Tibial nerve (tissue), 4 donors: ENCODE results near the gene MAP3K12. TPM values are rescaled to one million over a fixed set of nuclear protein-coding genes. Genes with fewer than 3 reads are reported as not detected.

Experiments used
- DNase-seq, 2 donors: peaks; one replicate each; pipeline ENCODE4 v3.0.0-alpha.2; 2019; ENCODE audit warnings: low spot score in 2 of 2
- H3K27ac ChIP-seq, 4 donors: fragments of 200-600 bp; sonication (generic) in 3 of 4; one replicate each; pipeline ENCODE4 v1.5.1; 2017 to 2019; ENCODE audit warnings: mild to moderate bottlenecking in 1 of 4
- H3K27me3 ChIP-seq, 2 donors: fragments of 200-600 bp; sonication (generic) in 1 of 2; one replicate each; pipeline versions ENCODE4 v1.5.1 to v1.6.0; 2017 to 2019
- H3K36me3 ChIP-seq, 3 donors: fragments of 200-600 bp; sonication (generic); one replicate each; pipeline ENCODE4 v1.5.1; 2018 to 2019
- H3K4me1 ChIP-seq, 4 donors: fragments of 200-600 bp; sonication (generic) in 3 of 4; one replicate each; pipeline ENCODE4 v1.5.1; 2017 to 2019
- H3K4me3 ChIP-seq, 4 donors: fragments of 200-600 bp; sonication (generic) in 3 of 4; one replicate each; pipeline ENCODE4 v1.5.1; 2017 to 2019; ENCODE audit warnings: mild to moderate bottlenecking in 1 of 4, moderate library complexity in 1 of 4
- H3K9me3 ChIP-seq, 4 donors: fragments of 200-600 bp; sonication (generic) in 3 of 4; one replicate each; pipeline ENCODE4 v1.5.1; 2017 to 2019
- EP300 ChIP-seq, 2 donors: sonication (generic); formaldehyde crosslinking; IDR thresholded peaks; one replicate each; pipeline ENCODE4 v1.6.1; 2017; ENCODE audit warnings: antibody characterized with exemption in 2 of 2, mild to moderate bottlenecking in 1 of 2
- POLR2A ChIP-seq, 2 donors: fragments of 450-650 bp; IDR thresholded peaks; one replicate each; pipeline ENCODE4 v1.6.1; 2017; ENCODE audit warnings: antibody characterized with exemption in 2 of 2, mild to moderate bottlenecking in 2 of 2, moderate library complexity in 2 of 2
- WGBS, 2 donors: methylation state at CpG; one replicate each; pipeline ENCODE4 v1.1.5; 2018; 5-methylcytosine and 5-hydroxymethylcytosine counted together
- total RNA-seq, 4 donors: library from RNA; depleted of rRNA; stranded (reverse); fragments of >200 nt; gene quantifications; one replicate each; pipeline ENCODE4 v1.1.0, GENCODE V29; 2016
- TF ChIP-seq, protein P1 (sequence below), 5 experiments: fragments of 200-600 bp in 3 of 5; fragments of 450-650 bp in 2 of 5; sonication (generic) in 3 of 5; IDR thresholded peaks; one replicate each; pipeline ENCODE4 v1.5.1; 2016 to 2019; ENCODE audit warnings: antibody characterized with exemption in 5 of 5, mild to moderate bottlenecking in 3 of 5, moderate library complexity in 2 of 5

MAP3K12 gene
- total RNA-seq, 4 donors from 2014 or later: 35.6 to 95.1 (median 58.3) TPM

DNA sequence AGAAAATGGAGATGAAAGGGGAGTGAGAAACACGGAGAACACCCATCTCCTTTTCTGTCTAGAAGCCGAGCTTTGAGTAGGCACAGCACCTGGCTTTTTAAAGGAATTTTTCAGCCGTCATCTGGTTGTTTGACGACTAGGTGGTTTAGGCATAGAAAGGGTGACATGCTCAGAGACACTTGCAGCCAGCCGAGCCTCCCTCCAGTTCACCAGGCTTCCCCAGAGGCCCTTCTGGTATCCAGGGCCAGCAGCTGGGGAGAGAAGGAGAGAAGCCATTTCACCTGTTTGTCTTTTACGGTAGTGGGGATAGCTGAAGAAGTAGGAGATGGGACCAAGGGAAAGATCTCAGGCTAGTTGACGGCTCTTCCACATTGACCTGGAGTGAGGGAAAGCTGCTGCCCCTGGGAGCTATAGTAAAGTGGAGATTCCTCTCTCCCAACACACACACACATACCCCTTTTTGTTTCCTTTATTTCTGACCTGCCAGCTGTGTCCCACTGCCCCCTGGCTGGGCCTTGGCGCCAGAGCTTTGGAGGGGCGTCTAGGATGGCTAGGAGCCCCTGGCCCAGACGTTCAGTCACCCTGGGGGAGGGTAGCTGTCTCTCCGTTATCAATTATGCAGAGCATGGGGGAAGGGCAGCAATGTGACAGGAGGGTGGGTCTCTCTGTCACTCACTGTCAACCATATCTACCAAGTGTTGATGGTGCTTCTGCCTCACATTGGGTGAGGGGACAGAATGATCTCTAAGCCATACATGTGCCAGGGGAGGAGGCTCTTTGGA is 5.5 kb downstream of the MAP3K12 start:
- peak overlapping the region; percentile 47 to 72 (median 64) for H3K4me3 ChIP-seq
- peaks cover 0 to 64% (median 29%) of the 10 kb centered on the region in 4 donors for H3K4me1 ChIP-seq
- DNase-seq: no peak

DNA sequence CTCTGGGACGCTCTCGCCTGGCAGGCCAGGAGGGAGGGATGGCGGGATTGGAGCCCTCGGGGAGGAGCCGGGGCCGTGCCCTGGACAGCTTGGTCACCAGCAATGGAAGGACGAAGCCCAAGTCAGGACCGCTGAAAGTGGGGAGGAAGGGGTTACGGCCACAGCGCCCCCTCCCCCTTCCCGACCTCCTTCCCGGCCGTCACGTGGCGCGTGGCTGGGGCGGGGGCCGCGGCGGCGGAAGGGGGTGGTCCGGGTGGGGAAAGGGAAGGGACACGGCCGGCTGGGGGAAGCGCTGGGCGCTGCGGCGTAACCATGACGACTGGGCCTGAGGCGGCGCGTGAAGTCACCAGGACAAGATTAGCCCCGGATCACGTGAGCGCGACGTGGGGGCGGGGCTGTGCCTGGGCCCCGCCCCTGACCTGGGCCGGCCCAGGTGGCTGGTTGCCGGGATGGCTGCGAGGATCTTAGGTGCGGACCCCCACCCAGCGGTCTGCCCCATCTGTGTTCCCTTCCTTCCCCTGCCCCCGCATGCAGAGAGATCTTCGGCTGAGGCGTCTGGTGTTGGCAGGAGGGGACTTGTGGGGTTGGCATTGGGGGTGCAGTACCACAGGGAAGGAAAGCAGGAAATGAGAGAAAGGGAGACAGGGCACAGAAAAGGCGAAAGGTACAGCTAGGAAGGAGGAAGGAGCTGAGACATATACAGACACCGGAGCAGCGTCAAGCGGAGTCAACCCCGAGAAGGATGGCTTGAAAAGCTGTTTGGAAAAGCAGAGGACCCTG is 6.2 kb downstream of the MAP3K12 start:
- peak overlapping the region; percentile 69 to 91 (median 86) for H3K27ac ChIP-seq
- peak overlapping the region; percentile 47 to 72 (median 64) for H3K4me3 ChIP-seq
- WGBS, 2 donors: 1 to 2% methylated on average over 31 to 36 of the region's 52 CpGs
- no peaks in the 10 kb centered on the region for H3K9me3 ChIP-seq
- no peaks in the 10 kb centered on the region for H3K27me3 ChIP-seq
- peak; percentile 90 to 91 for DNase-seq
- peaks cover 0 to 7% (median 0%) of the 10 kb centered on the region in 3 donors for H3K36me3 ChIP-seq
- peaks cover 0 to 57% (median 25%) of the 10 kb centered on the region in 4 donors for H3K4me1 ChIP-seq
- TF ChIP-seq, protein P1, sequence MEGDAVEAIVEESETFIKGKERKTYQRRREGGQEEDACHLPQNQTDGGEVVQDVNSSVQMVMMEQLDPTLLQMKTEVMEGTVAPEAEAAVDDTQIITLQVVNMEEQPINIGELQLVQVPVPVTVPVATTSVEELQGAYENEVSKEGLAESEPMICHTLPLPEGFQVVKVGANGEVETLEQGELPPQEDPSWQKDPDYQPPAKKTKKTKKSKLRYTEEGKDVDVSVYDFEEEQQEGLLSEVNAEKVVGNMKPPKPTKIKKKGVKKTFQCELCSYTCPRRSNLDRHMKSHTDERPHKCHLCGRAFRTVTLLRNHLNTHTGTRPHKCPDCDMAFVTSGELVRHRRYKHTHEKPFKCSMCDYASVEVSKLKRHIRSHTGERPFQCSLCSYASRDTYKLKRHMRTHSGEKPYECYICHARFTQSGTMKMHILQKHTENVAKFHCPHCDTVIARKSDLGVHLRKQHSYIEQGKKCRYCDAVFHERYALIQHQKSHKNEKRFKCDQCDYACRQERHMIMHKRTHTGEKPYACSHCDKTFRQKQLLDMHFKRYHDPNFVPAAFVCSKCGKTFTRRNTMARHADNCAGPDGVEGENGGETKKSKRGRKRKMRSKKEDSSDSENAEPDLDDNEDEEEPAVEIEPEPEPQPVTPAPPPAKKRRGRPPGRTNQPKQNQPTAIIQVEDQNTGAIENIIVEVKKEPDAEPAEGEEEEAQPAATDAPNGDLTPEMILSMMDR (IDR thresholded peaks at IDR 0.05): peak in 1 of 5 experiments; percentile 35
- TF ChIP-seq POLR2A (IDR thresholded peaks at IDR 0.05): peak; percentile 67 to 82
- TF ChIP-seq EP300 (IDR thresholded peaks at IDR 0.05): peak; percentile 69 to 83

More for the DNA sequence above, 5.5 kb downstream of the MAP3K12 start:
- WGBS, 2 donors: 24% methylated on average over 11 of the region's 11 CpGs
- TF ChIP-seq EP300 (IDR thresholded peaks at IDR 0.05) (no peak), POLR2A (IDR thresholded peaks at IDR 0.05) (no peak)
- TF ChIP-seq, protein P1 (IDR thresholded peaks at IDR 0.05): no peak
- Histone ChIP-seq H3K36me3 (peaks cover 0 to 3% (median 0%) of the 10 kb centered on the region in 3 donors), H3K27ac (peak overlapping the region; percentile 69 to 91 (median 86)), H3K9me3 (no peaks in the 10 kb centered on the region), H3K27me3 (no peaks in the 10 kb centered on the region)

DNA sequence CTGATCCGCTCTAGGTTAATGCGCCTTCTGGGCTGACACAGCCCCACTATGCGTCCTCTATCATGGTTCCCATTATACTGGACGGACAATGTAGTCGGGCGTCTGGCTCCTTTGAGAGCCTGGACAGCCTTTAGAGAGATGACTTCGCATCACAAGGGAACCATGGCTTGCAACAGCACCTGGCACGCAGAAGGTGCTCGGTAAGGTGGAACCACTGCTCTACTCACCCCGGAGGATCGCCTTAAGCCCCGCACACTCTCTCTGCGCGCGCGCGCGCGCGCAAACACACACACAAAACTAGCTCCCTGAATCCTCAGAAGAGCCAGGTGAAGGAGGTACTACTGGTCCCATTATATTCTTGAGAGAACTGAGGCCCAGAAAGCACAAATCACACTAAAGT is 7.1 kb downstream of the MAP3K12 start:
- Histone ChIP-seq H3K4me1 (peaks cover 0 to 51% (median 22%) of the 10 kb centered on the region in 4 donors), H3K27me3 (no peaks in the 10 kb centered on the region), H3K9me3 (no peaks in the 10 kb centered on the region), H3K4me3 (peak overlapping the region; percentile 47 to 72 (median 64)), H3K27ac (peak overlapping the region; percentile 69 to 91 (median 86)), H3K36me3 (peaks cover 0 to 12% (median 2%) of the 10 kb centered on the region in 3 donors)
- TF ChIP-seq, protein P1 (IDR thresholded peaks at IDR 0.05): no peak
- TF ChIP-seq EP300 (IDR thresholded peaks at IDR 0.05): no peak
- no peak for TF ChIP-seq POLR2A (IDR thresholded peaks at IDR 0.05)
- no peak for DNase-seq
- 53 to 58% methylated on average over 17 to 20 of the region's 20 CpGs for WGBS, 2 donors

DNA sequence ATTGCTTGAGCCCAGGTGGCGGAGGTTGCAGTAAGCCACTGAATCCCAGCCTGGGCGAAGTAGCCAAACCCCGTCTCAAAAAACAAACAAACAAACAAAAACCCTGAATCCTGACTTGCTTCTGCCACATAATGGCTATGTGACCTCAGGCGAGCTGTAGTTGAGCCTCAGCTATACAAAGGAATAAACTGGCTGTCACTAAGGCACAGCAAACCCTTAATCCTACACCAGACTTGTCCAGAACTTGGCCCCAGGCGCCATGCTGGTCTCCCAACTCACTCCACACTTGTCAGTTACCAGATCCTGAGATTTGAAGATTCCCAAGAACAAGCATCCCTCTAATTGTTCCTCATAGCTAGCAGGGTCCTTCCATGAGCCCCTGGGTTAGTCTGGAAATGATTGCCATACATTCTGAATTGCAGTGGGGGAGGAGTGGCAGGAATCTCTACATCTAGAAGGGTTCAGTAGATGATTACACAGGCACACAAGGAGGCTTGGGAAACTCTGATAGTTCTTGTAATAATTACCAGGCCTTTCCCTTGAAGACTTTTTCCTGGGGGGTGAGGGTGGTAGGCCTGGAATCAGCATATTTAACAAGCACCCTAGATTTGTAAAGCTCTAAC is 9.9 kb downstream of the MAP3K12 start:
- no peak for DNase-seq
- TF ChIP-seq POLR2A (IDR thresholded peaks at IDR 0.05): no peak
- TF ChIP-seq, protein P1 (IDR thresholded peaks at IDR 0.05): no peak
- no peak for TF ChIP-seq EP300 (IDR thresholded peaks at IDR 0.05)
- no peaks in the 10 kb centered on the region for H3K27me3 ChIP-seq
- peaks cover 6 to 40% (median 8%) of the 10 kb centered on the region in 3 donors for H3K36me3 ChIP-seq
- H3K9me3 ChIP-seq: no peaks in the 10 kb centered on the region
- H3K4me3 ChIP-seq: no peak overlapping the region
- no peak overlapping the region for H3K27ac ChIP-seq
- H3K4me1 ChIP-seq: peaks cover 0 to 33% (median 12%) of the 10 kb centered on the region in 4 donors
- 93 to 98% methylated on average over 5 of the region's 5 CpGs for WGBS, 2 donors
